NOMO-1 treated with DMSO at 0.1 percent for 48 hours (cell line): ENCODE measurements around the gene KLHL34.

Experiments used
- DNase-seq: peaks from one replicate; lab custom pipeline; 2025; ENCODE audit not compliant: unreplicated experiment; lab: John Stamatoyannopoulos, UW

The KLHL34 gene, protein sequence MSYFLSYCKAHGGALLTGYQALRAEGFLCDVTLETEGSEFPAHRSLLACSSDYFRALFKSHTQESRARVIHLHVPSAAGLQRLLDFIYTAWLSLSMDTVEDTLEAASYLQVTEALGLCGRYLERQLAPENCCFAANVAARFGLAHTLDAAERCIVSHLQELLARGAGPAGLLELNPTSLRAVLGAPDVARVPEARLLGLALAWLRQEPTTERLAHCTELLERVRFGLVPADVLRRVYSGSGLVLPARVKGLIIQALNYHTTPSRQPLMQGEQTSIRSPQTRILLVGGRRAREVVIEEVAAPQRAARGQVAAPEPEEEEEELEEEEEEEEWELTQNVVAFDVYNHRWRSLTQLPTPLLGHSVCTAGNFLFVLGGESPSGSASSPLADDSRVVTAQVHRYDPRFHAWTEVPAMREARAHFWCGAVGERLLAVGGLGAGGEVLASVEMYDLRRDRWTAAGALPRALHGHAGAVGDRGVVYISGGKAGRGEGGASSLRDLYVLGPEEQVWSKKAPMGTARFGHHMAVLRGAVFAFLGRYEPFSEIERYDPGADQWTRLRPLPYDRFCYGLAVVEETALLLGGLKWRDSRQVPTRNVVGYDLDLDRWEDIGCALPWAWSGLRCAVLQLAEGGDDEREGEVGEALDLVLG

DNA sequence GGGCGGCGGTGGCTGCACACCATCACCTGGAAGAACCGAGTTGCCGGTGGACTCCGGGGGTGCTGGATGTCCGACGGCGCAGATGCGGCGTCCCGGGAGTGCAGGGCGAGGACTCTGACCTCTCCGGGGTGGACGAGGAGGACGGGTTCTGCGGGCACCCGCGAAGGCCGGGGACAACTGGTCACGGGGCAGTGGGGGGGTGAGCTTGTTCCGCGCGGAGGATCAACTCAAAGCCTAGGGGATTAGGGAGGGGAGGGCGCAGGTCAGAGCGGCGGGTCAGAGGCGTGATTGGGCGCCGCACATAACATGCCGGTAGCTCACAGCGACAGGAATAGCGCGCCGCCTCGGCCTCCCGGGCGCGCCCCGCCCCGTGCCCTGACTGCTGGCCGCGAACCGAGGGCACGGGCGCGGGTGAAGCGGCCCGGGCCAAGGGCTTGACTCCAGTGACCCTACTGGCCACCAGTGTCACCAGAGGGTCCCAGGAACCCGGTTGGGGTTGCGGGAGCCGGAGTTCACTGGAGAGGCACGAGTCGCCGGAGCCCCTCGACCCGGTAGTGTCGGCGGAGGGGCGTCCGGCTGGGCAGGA lies at the start of gene KLHL34:
TSS of gene KLHL34 (minus strand) at position 179 of the 586 bp plus-strand sequence. CDS start 542 bp downstream, outside the sequence.
- DNase-seq: no peak

DNA sequence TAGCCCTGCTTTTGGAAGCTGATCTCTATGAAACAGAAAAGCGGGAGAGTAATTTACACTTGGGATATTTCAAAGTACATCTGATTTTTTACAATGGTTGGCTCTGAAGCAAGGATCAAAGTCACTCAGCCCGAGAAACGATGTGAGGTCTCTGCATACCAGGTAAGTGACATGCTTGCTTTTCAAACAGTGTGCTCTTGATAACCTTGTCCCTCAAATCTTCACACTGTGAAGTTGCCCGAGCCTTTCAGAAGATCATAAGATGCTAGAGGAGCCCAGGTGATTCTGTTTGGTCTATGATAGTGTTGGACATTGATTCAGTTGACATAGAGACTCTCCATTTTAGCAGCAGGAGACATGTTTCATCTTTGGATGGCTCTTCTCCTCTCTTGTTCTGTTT lies 47.1 kb upstream of the KLHL34 start:
- no peak for DNase-seq

DNA sequence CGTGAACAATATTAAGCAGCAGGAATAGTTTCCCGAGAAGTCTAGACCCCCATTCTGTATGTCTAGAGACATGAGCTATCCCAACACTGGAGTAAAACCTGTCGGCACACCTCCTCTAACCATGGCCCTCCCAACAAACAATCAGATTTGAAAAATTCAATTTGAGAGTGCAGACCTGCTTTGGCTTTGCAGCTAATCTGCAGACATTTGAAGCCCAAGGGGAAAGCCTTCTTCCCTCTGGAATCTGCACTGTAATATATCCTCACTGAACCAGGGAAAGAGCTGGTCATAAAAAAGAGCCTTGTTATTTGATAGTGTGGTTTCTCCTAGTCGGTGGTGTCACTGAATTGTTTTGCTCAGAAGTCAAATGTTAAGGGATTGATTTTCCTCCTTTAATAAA lies 44.6 kb upstream of the KLHL34 start:
- no peak for DNase-seq

DNA sequence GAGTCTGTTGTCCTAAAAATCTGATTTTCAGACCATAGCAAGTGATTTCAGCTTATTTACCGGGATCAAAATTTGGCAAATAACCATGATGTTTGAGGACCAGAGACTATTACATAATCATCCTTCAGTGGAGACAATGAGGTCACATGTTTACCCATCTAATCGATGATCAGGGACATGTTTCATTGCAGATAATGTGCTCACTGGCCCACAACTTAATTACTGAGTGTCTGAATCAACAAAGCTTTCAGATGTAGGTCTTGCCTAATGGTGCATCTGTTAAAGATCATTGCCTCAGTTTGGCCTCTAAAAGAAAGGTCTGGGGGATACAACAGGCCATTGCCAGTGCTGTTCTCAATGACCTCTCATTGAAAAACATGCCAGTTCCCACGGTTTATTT lies 42.8 kb upstream of the KLHL34 start:
- DNase-seq: no peak

DNA sequence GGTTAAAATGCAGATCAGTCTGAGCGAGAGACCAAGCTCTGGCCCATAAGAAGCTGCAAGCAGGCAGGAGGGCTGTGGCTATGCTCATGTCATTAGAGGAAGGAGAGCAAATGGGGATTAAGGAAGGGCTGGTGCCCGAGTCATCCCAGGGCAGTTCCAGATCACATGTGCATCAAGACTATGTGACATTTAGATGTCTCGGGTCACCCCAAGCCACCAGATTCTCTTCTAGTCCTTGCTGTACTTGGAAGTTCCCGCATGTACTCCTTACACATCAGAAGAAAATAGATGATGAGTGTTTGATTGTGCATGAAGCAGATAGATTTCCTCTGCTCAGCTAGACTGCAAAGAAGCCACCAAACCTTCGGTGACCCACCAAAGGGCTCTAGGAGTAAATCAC lies 42.1 kb upstream of the KLHL34 start:
- DNase-seq: no peak

DNA sequence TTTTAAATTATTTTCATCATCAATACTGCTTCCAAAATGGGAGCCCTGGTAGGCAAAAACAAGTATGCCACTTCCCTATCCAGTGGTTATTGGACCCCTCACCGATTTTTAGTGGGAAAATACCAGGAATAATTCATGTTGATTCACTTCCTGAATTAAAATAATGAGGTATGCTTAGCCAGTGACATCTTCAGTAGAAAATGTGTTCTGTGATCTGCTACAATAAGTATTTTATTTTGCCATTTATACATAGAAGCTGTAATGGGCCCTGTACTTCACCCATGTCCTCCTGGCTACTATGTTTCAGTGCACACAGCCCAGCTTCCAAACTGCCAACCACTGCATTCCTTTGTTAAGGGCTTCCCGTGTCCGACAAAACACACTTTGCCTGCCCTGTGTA lies 41.0 kb upstream of the KLHL34 start:
- no peak for DNase-seq

DNA sequence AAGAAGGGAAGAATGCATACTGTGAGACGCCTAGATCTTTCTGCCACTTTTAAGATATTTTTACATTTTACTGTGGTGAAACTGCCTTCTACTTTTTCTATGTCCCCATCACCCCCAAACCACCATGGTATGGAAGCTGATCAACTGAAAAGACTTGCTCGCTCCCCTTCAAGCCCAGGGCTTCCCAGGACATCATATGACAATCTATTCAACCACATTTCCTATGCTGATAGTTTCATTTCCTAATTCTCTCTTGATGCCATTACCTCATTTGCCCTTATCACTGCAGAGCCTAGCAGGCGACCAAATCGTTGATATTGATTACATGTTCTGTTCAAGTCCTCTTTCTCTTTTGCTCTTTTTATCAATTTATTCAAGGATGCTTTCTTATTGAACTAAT lies 40.1 kb upstream of the KLHL34 start:
- peak; percentile 90 for DNase-seq

DNA sequence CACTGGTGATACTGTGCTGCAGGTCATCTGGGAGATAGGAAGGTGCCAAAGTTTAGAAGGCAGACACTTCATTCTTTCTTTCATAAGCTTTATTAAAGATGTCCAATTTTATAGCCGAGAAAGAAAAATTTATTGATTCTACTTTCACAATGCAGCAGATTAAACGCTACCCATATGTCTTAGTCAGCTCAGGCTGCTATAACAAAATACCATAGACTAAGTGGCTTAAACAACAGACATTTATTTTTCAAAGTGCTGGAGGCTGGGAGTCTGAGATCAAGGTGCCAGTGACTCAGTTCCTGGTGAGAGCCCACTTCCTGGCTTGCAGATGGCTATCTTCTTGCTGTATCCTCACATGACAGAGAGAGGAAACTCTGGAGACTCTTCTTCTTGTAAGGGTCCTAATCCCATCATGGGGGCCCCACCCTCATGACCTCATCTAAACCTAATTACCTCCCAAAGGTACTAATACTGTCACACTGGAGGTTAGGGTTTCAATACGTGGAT lies 33.4 kb upstream of the KLHL34 start:
- no peak for DNase-seq

DNA sequence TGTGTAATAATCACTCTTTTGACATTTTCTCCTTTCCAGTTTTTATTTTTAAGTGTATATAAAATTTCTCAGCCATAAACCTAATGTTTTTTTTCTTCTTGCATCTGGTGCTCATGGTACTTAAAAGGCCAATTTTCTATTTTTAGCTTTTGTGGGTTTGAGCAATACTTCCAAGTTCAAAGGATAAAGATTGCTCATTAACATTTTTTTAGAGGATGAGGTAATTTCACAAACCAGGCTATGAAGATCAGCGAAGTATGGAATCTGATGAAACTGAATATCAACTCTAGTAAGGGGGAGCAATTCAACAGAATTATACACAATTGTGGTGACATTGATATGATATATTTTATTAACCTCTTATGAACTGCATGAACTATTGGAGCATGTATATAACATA lies 25.8 kb upstream of the KLHL34 start:
- peak; percentile 13 for DNase-seq

DNA sequence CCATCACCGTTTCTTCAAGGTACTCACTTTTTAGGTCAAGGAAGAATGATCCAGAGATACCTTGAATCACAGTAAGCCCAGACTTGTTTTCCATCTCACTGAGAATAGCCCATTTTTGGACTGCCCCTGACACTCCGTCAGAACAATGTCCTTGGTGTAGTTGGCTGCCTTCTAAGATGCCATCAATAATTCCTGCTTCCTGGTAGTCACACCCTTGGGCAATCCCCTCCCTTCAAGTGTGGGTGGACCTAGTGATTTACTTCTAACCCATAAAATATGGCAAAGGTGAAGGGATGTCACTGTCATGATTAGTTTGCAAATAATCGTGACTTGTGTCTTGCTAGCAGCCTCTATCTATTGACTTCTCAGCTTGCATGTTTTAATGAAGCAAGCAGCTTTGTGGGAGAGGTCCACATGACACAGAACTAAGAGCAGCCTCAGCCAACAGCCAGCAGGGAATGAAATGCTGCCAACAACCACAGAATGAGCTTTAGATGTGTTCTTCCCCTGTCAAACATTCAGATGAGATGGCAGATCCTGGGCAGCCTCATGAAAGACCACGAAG lies 20.0 kb upstream of the KLHL34 start:
- DNase-seq: no peak

DNA sequence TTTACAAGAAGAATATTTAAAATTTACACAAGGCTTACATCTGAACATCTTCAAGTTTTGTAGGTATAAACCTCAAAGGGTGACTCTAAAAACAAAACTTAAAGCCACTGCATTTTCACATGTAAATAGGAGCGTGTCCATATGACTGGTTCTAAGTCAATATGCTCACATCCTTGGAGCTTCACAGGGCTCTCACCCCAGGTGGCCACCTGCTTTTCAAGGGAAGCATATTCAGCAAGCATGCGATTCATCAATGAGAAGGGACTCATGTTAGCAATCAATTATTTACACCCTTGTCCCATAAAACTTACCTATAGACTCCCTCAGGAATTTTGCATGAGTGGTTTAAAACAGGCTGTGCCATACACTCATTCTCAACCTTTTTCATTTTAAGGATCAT lies 17.8 kb upstream of the KLHL34 start:
- no peak for DNase-seq

DNA sequence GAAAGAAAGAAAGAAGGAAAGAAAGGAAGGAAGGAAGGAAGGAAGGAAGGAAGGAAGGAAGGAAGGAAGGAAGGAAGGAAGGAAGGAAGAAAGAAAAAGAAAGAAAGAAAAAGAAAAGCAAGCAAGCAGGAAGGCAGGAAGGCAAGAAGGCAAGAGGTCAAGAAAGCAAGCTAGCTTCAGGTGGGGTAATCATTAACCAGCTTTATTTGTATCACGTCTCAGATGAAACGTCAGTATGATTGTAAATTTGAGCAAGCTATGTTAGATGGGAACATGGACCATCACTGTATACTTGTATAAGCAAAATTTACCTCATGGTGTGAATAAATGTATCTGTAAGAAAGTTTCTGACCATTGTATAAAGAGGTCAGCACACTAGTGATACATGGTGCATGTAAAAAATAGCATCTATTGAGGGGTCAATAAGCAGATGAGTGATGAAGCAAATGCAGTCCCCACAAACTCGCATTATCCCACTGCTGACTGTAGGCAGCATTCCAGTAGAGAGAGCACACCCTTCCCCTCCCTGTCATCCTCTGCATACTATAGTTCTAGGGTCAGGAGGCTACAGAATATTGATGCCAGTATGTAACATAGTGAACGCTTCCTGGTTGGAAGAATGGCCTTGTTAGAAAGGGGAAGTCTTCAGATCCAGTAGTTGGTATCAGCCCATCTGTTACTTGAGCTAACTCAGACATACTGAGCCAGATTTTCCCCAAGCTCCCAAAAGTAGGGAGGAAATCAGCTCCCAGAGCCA lies 16.5 kb upstream of the KLHL34 start:
- no peak for DNase-seq

DNA sequence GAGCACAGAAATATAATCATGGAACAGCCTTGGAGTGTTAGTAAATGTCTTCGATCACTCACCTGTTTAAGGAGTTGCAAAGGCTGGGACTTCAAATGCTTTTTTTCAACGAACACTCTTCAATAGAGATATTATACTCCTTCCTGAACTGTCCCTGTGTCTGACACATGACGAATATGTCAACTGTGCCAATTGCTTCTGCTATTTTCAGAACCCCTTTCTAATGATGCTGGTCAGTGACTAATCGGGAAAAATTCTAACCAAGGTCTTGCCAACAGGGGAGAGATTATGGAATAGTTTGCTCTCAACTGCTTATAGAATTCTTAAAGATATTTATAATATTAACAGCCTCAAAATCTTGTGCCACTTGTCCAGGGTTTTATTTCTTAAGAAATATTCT lies 8.5 kb upstream of the KLHL34 start:
- no peak for DNase-seq

DNA sequence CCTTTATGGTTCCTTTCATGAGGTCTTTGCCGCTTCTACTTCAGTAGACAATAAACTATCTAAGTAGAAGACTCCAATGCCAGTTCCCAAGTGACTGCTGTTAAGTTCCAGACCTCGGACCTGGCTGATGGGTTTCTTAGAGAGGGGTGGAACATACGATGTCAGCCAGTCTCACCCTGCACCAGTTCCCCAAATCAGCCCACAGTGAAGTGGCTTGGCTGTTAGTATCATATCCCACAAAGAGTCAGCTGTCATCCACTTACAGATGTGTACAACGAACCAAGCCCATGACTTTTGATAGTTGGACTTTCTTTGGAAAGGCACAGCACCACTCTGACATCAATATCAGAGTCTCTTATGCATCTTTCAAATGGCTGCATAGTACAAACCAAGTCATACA lies 8.1 kb upstream of the KLHL34 start:
- DNase-seq: no peak

DNA sequence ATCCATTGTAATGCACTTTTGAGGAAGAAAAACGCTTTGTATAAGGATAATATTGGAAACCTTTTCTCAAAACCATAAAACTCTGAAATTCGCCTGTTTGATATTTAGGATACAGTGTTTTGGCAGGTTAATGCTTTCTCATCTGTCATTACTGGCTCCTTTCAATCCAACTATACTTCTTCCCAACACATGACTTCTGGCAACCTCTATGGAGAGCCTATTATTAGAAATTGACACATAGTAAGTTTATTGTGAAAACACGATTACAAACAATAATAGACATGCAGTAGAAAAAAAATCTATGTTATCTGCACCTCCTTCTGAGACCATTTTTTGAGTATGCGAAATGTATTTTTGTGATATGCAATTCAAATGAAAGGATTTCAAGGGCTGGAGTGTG lies 4.6 kb upstream of the KLHL34 start:
- no peak for DNase-seq

DNA sequence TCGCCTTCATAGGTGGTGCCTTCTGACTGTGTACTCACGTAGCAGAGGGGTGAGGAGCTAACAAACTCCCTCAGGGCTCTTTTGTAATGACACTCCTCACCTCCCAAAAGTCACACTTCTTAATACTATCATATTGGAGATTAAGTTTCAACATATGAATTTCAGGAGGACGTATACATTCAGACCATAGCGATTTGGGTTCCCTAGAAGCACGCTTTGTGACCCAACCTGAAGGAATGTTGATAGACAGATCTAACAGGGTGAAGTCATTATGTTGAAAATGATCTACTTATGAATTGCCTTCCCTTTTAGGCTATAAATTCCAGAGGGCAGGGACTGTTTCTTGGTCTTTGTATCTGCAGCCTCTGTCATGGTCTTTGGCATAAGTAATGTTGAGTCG lies 3.2 kb upstream of the KLHL34 start:
- DNase-seq: no peak

DNA sequence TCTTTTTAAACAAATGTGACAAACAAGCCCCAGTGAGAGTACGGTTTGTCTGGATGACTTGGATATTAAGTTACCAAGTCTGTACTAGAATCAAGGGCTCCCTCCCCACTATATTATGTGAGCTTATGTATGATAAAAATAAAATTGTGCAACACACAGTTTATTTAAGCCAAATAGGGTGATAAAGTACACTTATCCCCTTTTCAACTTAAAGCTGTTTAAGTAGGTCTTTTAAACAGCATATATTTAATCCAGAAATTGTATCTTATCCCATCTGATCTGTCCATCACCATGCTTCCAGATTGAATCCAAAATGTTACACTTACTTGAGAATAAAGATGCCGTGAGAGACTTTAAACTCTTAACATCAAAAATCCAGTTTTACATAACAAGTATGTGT lies 2.0 kb upstream of the KLHL34 start:
- no peak for DNase-seq

DNA sequence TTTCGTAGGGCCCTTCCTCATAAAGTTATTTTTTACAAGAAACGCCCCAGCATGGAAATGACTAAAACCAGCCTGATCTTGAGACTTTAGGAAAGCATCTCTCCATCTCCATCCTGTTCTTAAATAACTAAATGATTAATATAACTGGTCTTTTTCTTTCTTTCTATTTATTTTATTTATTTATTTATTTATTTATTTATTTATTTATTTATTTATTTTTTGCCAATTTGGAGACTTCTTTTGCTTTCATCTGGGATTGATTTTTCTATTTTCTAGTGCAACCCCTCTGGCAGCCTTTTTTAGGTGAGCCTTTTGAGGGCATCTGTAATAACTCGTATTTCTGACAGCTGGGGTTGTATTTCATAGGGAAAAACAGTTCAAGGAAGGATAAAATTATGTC lies 1.2 kb upstream of the KLHL34 start:
- no peak for DNase-seq

DNA sequence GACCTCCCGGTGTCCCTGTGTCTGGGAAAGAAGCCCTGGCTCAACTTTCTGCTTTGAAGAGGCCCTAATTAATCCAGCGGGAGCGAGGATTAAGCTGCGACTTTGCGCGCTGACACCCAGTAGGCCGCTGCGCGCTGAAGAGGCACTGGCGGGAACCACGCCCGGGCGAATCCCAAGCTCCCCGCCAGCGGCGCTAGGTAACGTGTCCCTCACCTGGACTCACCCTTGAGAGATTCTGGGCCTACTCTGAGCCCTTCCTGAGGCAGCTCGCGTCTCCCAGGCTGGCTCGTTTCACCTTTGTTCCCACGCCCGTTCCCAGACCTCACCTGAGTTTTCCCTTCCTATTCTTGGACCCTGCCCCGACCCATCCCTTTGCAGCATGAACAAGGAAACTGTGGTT lies 616 bp upstream of the KLHL34 start:
- DNase-seq: no peak

DNA sequence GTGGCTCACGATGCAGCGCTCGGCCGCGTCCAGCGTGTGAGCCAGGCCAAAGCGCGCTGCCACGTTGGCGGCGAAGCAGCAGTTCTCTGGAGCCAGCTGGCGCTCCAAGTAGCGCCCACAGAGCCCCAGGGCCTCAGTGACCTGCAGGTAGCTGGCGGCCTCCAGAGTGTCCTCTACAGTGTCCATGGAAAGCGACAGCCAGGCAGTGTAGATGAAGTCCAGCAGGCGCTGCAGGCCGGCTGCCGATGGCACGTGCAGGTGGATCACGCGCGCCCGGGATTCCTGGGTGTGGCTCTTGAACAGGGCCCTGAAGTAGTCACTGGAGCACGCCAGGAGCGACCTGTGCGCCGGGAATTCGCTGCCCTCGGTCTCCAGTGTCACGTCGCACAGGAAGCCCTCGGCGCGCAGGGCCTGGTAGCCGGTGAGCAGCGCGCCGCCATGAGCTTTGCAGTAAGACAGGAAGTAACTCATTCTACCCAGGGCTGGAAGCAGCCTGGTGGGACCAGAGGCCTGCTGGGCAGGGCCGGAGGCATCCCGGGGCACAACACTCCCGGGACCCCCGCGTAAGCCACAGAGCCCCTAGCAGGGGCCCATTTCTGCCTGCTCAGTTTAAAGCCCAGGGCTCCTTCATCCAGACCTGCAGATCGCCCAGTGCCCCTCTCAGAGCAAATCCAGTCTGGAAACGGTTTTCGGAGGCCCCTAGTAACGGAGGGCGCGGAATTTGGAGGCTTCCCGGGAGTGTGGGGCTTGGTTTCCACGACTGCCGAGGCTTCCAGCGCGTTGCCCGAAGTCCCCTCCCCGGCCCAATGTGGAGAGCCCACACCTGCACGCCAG lies 595 bp downstream of the KLHL34 start:
- DNase-seq: no peak
